RWPE2 (cell line): Measurements from ENCODE around the gene FOXJ3.

Experiments used
- ATAC-seq: fragments of 200-7000 bp; cut with Tn5 transposase; 3 replicates; pipeline ENCODE4 v1.9.1; 2021; ENCODE audit warnings: low read depth
- DNase-seq: peaks from one replicate; pipeline ENCODE4 v3.0.0-alpha.2; 2020; ENCODE audit warnings: low spot score
- H3K27ac ChIP-seq: fragments of 450-650 bp; 2 replicates; pipeline ENCODE4 v1.5.1; 2017; ENCODE audit warnings: mild to moderate bottlenecking; ENCODE audit not compliant: poor library complexity, severe bottlenecking
- H3K27me3 ChIP-seq: fragments of 250-450 bp; sonication (Bioruptor Pico); 2 replicates; pipeline ENCODE4 v1.5.1; 2021; ENCODE audit warnings: mild to moderate bottlenecking, moderate library complexity; ENCODE audit not compliant: insufficient read depth, poor library complexity, severe bottlenecking
- H3K36me3 ChIP-seq: fragments of 250-450 bp; sonication (Bioruptor Pico); 2 replicates; pipeline ENCODE4 v1.5.1; 2020; ENCODE audit warnings: low read depth, mild to moderate bottlenecking, moderate library complexity
- H3K4me1 ChIP-seq: fragments of 250-450 bp; sonication (Bioruptor Pico); 2 replicates; pipeline ENCODE4 v1.5.1; 2021; ENCODE audit warnings: mild to moderate bottlenecking, moderate library complexity; ENCODE audit not compliant: insufficient read depth, poor library complexity, severe bottlenecking
- H3K4me3 ChIP-seq: fragments of 250-450 bp; sonication (Bioruptor Pico); 2 replicates; pipeline ENCODE4 v1.5.1; 2021; ENCODE audit warnings: mild to moderate bottlenecking, moderate library complexity; ENCODE audit not compliant: severe bottlenecking
- H3K9me3 ChIP-seq: fragments of 250-450 bp; sonication (Bioruptor Pico); 2 replicates; pipeline ENCODE4 v1.5.1; 2021; ENCODE audit warnings: mild to moderate bottlenecking, moderate library complexity; ENCODE audit not compliant: severe bottlenecking
- TF ChIP-seq, protein P1 (sequence below): fragments of 450-650 bp; IDR thresholded peaks from one replicate; pipeline ENCODE4 v1.5.1; 2017; ENCODE audit warnings: mild to moderate bottlenecking, moderate library complexity; ENCODE audit not compliant: poor library complexity, severe bottlenecking

Gene FOXJ3

GRCh38 chr1:42305639-42306038 lies 29.4 kb downstream of the FOXJ3 start:
- Histone ChIP-seq H3K4me3 (no peak overlapping the region), H3K9me3 (peaks cover 7% of the 10 kb centered on the region), H3K36me3 (peaks cover 18% of the 10 kb centered on the region), H3K27me3 (no peaks in the 10 kb centered on the region), H3K4me1 (no peaks in the 10 kb centered on the region), H3K27ac (no peak overlapping the region)
- no peak for ATAC-seq
- TF ChIP-seq, protein P1, sequence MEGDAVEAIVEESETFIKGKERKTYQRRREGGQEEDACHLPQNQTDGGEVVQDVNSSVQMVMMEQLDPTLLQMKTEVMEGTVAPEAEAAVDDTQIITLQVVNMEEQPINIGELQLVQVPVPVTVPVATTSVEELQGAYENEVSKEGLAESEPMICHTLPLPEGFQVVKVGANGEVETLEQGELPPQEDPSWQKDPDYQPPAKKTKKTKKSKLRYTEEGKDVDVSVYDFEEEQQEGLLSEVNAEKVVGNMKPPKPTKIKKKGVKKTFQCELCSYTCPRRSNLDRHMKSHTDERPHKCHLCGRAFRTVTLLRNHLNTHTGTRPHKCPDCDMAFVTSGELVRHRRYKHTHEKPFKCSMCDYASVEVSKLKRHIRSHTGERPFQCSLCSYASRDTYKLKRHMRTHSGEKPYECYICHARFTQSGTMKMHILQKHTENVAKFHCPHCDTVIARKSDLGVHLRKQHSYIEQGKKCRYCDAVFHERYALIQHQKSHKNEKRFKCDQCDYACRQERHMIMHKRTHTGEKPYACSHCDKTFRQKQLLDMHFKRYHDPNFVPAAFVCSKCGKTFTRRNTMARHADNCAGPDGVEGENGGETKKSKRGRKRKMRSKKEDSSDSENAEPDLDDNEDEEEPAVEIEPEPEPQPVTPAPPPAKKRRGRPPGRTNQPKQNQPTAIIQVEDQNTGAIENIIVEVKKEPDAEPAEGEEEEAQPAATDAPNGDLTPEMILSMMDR = no peak
- no peak for DNase-seq

GRCh38 chr1:42302034-42302433 lies 33.0 kb downstream of the FOXJ3 start:
- H3K4me3 ChIP-seq = no peak overlapping the region
- DNase-seq (no peak), ATAC-seq (no peak)
- H3K27me3 ChIP-seq = no peaks in the 10 kb centered on the region
- H3K36me3 ChIP-seq = peaks cover 16% of the 10 kb centered on the region
- no peak overlapping the region for H3K27ac ChIP-seq
- H3K9me3 ChIP-seq = peaks cover 7% of the 10 kb centered on the region
- TF ChIP-seq, protein P1 = no peak
- H3K4me1 ChIP-seq = no peaks in the 10 kb centered on the region

GRCh38 chr1:42298520-42298919 lies 36.5 kb downstream of the FOXJ3 start:
- DNase-seq = no peak
- H3K4me3 ChIP-seq = no peak overlapping the region
- H3K9me3 ChIP-seq = peaks cover 6% of the 10 kb centered on the region
- H3K4me1 ChIP-seq = no peaks in the 10 kb centered on the region
- TF ChIP-seq, protein P1 = no peak
- ATAC-seq = no peak
- H3K36me3 ChIP-seq = peaks cover 15% of the 10 kb centered on the region
- no peaks in the 10 kb centered on the region for H3K27me3 ChIP-seq
- no peak overlapping the region for H3K27ac ChIP-seq

DNA sequence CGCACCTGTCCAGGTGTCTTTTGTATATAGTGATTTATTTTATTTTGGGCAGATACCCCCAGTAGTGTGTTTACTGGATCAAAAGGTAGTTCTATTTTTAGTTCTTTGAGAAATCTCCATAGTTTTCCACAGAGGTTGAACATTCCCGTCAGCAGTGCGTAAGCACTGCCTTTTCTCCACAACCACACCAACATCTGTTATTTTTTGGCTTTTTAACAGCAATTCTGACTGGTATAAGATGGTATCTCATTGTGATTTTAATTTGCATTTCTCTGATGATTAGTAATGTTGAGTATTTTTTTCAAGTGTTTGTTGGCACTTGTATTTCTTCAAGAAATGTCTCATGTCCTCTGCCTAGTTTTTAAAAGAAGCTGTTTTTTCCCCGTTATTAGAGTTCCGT lies 39.2 kb downstream of the FOXJ3 start:
- H3K4me1 ChIP-seq = no peaks in the 10 kb centered on the region
- ATAC-seq = no peak

DNA sequence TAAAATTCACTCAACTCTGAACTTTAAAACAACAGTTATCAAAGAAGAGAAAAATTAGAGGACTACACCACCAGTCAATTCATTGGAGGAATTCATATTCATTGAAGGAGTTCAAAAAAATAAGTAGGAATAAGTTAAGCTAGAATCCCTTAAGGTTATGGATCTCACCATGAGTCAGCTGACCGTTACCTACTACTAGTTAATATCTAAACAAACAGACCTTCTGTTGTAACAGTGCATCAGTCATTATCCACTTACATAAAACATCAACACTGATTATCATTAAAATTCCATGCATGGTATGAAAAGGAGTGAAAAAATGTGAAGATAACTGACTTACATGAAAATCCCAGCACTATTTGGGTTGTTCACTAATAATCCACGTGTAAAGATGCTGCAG lies 44.9 kb downstream of the FOXJ3 start:
- peaks cover 6% of the 10 kb centered on the region; the same call in 1 of the 2 replicates for H3K36me3 ChIP-seq

More for the DNA sequence above, 39.2 kb downstream of the FOXJ3 start:
- Histone ChIP-seq H3K27ac (no peak overlapping the region), H3K27me3 (no peaks in the 10 kb centered on the region), H3K4me3 (no peak overlapping the region), H3K9me3 (no peaks in the 10 kb centered on the region), H3K36me3 (no peaks in the 10 kb centered on the region)
- no peak for DNase-seq
- TF ChIP-seq, protein P1 = no peak

More for the DNA sequence above, 44.9 kb downstream of the FOXJ3 start:
- Histone ChIP-seq H3K9me3 (no peaks in the 10 kb centered on the region), H3K4me1 (no peaks in the 10 kb centered on the region), H3K4me3 (no peak overlapping the region), H3K27ac (no peak overlapping the region), H3K27me3 (no peaks in the 10 kb centered on the region)
- TF ChIP-seq, protein P1 = no peak
- ATAC-seq (0 out of 3 replicates have a peak, but pooled peaks have one; percentile 49), DNase-seq (no peak)
